Stimulated activated CD8-positive, alpha-beta memory T cell treated with anti-CD3 and anti-CD28 coated beads, Interleukin-7, amount 100 ng/mL, for 24 hours (primary cell): ENCODE results near the gene MMP12.
"Not testable (repeated sequence)": the region's sequence is repeated elsewhere in the genome, so short reads cannot be mapped to it uniquely, and the experiment has no call there.

ENCODE experiments used
- DNase-seq: peaks from one replicate; pipeline ENCODE4 v3.0.0-alpha.2; 2020; ENCODE audit warnings: low read depth

The MMP12 gene

DNA sequence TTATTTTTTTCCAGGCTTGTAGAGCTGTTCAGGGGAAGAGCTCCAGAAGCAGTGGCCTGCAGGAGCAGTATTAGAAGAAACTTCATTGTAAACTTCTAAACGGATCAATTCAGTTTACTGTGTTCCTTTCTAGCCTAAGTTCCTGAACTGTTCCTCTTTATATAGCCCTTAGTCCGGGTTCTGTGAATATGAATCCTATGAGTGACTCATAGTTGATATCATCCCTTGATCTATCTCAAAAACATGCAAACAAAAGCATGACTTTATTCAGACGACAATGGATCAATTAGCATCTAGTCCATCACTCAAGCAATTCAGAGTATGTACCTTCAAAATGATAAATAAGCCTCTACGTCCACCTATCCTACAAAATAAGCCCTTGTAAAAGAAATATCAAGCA lies at the start of gene MMP12:
MMP12 (minus strand) TSS at position 131 of the 400 bp plus-strand sequence; CDS start at position 86, 45 bp downstream.
- no peak for DNase-seq

DNA sequence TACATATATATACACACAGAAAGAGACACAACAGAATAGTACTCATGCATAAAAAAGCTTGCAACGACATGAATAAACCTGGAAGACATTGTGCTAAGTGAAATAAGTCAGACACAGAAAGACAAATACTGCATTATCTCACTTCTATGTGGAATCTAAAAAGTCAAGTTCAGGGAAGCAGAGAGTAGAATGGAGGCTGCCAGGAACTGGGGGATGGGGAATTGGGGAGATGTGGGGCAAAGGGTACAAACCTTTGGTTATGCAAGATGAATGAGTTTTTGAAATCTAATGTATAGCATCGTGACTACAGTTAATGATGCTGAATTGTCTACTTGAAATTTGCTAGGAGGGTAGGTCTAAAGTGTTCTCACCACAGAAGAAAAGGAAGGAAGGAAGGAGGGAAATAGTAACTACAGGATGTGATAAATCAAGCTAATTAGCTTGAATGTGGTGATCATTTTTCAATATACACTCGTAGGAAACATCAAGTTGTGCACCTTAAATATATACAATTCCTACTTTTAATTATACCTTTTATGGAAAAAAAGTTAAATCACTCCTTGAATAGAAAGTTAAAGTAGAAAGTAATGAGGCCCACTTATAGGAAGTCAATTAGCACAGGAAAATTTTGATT lies 46.9 kb upstream of the MMP12 start:
- DNase-seq = no peak

DNA sequence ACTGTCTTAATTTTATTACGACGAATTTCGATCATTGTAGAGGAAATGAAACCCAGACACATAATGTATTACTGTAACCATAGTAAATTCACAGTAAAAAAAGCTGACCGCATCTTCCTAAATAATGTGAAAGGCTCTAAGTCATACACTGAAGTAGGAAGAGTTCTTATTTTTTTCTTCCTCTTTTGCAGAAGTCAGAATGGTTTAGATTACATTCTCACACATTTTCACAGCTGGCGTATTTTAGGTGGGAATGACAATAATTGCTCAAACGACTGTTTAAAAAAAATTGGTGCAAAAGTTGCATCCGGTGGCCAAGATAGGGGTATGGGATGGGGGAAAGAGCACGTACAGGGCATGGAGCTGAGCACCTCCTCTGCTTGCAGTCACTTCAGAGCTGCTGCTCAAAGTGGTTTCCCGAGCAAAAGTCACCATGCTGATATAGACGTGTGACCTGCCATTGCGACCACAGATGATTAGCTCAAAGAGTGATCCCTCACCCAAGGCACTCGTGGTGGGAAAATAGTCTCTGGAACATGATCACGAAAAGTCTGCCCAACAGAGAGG lies 45.4 kb upstream of the MMP12 start:
- DNase-seq = no peak

DNA sequence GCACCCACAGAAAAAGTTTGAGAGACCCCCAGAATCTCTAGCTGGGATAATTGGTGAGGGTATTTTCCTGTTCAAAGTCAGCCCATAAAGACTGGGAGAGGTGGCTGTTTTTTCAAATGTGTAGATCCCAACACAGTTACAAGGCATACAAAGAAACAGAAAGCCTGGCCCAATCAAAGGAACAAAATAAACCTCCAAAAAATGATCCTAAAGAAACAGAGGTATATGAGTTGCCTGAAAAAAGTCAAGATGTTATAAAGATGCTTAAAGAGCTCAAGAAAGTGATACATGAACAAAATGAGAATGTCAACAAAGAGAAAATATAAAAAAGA lies 40.2 kb upstream of the MMP12 start:
- no peak for DNase-seq

DNA sequence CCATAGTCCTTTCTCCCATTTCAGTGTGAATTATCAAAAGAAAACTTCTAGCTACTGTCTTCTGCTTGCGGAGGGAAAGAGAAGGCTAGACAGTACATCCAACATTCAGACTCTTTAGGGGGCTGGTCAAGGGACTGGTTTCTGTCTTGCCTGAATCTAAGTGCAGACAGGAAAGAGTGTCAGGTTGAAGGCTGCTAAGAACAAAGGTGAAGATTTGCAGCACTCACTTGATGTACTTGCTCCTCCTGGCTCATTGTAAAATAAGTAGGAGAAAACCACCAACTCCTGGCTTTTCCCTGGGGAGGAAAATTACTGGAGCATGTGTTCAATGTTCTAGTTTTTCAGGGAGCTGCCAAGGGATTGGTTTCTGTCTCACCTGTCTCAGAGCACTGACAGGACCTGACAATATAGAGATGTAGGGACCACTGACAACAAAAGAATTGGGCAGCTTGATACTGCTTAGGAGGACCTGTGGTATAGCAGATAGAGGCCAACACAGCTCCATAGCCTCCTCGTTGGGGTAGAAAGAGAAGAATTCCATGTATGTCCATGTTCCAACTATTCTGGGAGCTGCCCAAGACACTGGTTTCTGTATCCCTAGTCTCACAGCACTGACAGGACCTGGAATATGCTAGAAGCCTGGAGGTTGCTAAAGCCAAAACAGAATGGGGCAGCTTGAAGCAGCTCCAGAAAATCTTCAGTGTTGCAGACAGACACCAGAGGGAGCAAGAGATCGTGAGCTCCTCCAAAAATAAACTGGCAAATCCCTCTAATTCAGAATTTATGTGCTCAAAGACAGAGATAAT lies 39.7 kb upstream of the MMP12 start:
- DNase-seq = no peak

DNA sequence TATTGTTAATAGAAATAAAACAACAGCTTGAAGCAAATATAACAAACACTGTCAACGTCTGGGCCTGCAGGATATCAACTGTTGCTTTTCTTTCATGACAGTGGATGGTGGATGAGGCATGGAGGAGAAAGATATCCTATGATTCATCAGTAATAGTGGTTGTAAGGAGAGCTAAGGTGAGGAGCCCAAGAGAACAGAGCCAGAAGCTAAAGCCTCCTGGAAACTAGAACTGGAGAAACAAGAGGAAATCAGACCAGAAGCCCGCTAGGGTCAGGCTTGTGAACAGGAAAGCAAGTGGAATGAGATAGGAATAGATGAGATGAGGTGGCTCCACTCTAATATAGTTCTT lies 37.7 kb upstream of the MMP12 start:
- DNase-seq = no peak

DNA sequence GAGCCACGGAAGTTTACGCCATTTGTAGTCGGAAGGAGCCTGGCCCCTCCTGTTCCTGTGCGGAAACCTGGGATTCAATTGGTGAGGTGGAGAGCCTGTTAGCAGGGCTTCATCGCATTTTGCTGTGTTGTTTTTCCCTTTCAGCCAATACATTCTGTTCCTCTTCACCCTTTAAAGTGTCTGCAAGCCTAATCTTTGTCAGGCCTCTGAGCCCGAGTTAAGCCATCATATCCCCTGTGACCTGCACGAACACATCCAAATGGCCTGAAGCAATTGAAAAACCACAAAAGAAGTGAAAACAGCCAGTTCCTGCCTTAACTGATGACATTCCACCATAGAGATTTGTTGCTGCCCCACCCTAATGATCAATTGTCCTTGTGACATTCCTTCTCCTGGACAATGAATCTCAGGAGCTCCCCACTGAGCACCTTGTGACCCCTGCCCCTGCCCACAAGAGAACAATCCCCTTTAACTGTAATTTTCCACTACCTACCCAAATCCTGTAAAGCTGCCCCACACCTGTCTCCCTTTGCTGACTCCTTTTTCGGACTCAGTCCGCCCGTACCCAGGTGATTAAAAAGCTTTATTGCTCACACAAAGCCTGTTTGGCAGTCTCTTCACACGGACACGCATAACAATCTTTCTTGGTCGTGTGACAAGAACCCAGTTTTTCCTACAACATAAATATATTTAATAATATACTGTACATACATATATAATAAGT lies 37.1 kb upstream of the MMP12 start:
- DNase-seq = no peak

DNA sequence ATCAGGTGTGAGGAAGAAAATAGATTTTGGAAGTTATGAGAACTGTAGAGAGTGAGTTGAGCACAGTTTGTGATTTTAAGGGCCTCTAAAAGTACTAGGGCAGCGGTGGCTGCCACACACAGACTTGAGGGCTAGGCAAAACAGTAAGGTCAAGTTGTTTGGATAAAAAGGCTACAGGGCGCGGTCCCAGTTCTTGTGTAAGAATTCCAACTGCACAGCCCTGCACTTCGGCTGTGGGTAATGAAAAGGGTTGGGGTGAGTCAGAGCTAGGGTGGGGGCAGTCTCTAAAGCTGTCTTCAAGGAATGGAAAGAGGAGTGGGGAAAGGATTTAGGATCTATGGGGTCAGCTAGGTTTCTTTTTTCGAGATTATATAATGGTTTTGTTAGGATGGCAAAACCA lies 31.1 kb upstream of the MMP12 start:
- DNase-seq = not testable (repeated sequence)

DNA sequence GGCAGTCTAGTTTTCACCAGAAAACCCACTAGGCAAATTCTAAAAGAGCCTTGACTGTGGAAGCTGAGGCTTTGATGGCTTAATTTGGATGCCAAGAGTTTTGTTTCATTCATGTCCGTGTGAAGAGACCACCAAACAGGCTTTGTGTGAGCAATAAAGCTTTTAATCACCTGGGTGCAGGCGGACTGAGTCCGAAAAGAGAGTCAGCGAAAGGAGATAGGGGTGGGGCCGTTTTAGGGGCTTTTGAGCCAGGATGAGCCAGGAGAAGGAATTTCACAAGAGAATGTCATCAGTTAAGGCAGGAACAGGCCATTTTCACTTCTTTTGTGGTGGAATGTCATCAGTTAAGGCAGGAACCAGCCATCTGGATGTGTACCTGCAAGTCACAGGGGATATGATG lies 29.1 kb upstream of the MMP12 start:
- DNase-seq = not testable (repeated sequence)

DNA sequence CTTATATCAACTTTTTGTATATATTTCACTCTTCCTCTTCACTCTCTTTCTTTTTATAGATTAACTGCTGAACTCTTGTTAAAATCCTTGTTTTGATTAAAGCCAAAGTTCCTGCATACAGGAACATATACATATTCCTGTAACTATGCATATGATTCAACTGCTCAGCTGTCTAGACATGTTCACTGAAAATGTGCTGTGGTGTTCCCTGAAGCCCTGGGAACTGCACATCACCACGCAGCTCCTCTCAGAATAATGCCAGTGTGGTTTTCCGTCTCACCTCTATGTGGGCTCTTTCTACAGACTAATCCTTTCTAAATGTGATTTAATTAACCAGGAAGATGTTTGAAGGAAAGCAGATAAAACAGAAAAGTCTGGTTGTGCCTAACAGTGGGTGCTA lies 25.6 kb upstream of the MMP12 start:
- no peak for DNase-seq

DNA sequence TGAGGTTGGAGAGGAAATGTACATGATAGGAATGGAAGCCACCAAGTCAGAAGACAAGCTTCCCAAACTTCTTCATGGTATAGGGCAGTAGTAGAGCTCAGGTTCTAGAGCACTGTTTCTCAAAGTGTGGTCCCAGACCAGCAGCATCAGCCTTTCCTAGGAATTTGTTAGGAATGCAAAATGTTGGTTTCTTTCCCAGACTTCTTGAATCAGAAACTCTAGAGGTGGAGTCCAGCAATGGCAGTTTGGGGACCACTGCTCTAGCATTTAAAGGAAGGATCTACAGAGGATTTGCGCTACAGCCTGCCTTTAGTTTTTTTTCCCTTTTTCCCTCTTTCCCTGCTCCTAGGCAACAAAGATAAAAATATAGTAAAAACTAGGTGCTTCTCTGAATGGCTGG lies 17.0 kb upstream of the MMP12 start:
- no peak for DNase-seq

DNA sequence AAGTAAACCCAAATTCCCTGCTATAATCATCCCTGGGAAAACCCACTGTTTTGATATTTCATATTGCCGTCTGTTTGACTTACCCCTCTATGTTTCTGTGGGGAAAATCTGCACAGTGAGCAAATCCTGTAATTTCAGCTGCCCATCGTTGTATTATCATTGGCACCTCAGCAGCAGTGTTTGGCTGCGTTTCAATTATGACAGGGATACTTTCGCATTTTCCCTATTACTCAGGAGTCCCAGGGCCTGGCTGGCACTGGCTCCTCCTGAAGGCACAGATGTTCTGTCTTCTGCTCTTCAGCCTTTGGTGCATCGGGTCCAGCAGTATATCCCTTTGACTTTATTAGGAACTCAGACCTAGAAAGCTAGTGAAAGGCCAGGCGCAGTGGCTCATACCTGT lies 12.2 kb upstream of the MMP12 start:
- DNase-seq = no peak

DNA sequence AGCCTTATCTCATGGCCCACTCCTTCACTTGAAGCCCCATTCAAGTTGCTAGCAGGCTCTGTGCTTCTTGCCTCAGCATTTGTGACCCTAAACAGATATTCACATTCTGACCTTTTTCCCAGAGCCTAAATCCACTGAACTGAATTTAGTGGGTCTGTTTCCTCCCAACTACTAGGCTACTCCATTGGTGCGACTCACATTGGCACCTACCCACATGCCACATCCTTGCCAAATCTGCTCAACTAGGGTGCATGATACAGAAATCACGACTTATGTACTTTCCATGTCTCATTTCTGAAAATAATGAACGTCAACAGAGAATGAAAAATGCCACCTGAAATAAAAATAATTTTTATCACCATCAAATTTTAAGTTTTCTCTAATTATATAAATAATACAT lies 8.4 kb upstream of the MMP12 start:
- no peak for DNase-seq

DNA sequence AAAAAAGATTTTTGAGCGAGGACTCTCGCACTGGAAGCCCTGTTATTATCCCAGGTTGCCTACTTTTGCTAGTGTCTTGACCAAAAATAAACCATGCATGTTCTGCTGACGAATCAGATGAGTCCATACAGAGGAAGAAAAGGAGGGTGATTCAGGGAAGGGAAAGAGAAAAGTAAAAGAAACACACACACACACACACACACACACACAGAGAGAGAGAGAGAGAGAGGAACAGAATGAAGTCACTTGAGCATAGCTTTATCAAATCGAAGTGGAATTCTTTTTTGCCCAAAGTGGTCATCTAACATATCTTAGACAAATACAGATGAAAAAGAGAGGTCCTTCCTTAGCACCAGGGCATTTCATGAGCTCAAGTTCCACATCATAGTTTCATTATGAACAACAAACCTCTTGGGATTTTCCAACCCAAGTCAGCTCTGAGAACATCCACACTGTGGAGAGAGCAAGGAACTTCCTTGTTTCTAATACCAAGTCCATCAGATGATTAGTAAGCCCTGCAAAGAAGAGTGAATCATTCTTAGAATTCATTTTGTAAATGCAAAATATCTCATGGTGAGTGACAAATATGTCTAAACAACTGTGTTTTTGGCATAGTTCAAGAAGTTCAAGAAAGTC lies 7.7 kb upstream of the MMP12 start:
- no peak for DNase-seq

DNA sequence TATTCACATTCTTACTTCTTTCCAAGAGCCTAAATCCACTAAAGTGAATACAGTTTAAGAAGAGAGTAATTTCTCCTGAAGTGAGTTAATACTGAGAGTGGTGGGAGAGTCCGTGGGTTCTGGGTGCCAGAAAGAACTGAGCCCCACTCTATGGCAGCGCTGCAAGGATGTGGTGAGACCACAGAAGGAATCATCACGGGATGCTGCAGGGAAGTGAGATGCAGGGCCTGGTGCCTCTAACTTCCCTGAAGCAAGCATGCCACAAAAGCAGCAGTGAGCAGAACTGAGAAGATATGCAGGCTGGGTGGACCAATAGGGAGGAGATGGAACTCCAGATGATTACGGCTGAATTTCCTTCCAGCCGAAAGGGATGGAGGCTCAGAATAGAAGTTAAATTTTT lies 5.0 kb upstream of the MMP12 start:
- no peak for DNase-seq

DNA sequence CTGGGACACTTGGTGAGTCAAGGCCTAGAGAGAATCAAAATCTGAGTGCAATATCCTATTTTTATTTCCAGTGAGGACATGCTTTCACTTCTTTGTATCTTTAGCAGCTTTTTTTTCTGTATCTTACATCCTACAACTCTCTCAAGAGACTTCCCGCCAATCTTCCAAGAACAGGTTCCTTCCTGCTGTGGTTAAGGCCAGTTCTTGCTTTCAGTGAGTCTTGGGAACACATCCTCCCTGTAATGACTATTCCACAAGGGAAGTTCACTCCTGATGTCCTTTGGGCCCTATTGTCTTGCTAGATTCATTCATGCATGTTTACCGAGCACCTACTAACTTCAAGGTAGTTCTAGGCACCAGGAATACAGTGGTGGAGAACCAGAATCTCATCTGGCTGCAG lies 3.8 kb upstream of the MMP12 start:
- no peak for DNase-seq

DNA sequence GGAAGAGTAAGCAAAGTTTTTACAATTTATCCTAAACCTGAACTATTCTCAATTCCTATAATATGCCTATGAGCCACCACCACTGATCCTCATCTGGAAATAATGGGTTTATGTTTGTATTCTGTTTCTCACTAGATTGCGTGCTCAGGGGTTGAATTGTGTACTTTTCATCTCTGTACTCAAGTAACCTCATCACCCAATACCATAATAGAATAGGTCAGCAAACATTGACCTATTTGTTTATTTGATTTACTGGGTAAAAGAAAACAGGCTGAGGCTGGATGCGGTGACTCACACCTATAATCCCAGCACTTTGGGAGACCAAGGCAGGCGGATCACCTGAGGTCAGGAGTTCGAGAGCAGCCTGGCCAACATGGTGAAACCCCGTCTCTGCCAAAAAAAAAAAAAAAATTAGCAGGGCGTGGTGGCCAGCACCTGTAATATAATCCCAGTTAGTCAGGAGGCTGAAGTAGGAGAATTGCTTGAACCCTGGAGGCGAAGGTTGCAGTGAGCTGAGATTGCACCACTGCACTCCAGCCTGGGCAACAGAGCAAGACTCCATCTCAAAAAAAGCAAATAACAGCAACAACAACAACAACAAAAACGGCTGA lies 5.3 kb downstream of the MMP12 start:
- DNase-seq = not testable (repeated sequence)

DNA sequence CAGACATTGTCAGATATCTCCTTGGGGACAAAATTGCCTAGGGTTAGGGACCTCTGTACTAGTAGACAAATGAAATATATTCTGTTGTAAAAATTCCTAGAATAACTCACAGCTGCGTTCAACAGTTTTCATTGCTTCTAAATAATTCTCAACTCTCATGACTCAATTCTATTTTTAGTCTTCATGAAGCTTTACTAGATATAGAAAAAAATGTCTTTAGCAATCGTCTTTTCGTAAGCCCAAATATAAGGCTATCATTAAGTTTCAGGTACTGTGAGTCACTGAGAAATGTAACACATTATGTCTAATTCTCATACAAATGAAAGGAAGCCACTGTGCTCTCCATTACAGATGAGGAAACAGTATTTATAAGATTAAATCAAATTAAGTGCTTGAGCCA lies 6.4 kb downstream of the MMP12 start:
- DNase-seq = no peak

DNA sequence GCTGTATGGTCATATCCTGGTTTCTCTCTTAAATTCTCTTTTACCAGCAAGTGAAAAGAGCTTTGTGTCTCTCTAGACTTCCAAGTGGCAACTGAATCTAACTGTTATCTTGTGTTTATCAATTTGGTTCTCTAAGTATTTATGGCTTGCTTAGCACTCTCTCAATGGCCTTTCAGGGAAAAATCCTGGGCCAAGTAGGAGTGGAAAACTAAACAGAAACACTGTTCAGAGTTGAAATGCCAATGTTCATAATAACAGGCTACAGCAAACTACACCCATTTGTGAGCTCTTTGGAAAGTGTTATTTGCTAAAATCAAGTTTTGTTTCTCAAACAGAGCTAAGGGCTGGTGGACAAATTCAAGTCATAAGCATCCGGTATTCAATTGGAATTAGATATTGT lies 10.1 kb downstream of the MMP12 start:
- DNase-seq = no peak

DNA sequence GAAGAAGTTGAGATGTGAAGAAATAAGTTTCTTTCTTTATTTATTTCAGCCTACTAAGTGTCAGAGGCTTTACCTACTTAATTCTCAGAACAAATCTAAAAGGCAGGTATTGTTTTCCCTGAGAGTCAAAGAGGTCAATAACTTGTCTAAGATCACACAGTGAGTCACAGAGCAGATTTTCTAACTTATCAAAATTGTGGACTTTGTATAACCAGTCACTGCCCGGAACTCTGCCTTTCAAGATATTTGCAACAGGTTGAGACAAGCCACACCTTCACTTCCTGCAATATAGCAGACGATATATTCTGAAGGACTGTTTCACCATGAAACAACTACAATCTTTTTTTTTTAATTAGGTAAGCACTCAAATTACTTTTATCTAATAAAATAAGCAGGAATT lies 20.8 kb downstream of the MMP12 start:
- no peak for DNase-seq

DNA sequence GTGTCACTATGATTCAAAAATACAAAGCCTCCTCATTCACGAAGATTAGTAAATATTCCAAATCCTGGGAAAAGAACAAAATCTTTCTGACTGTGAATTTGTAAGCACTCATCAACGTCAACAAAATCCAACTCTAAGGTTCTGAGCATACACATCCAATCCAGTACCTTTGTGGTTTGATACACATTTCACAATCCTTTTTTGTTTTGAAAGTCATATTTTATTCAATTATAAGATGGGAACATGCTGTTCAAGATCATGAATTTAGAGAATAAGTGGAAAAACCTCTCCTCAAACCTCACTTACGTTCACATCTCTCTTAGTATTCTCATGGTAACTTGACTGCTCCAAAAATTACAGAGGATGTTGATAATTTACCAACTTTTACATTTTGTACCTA lies 21.7 kb downstream of the MMP12 start:
- no peak for DNase-seq
